NCI-H82 treated with DMSO at 0.1 percent for 48 hours (cell line): ENCODE results near the gene DOCK9.
"Not testable (repeated sequence)": the region's sequence is repeated elsewhere in the genome, so short reads cannot be mapped to it uniquely, and the experiment has no call there.

Experiments used
- DNase-seq: peaks from one replicate; lab custom pipeline; 2025; ENCODE audit not compliant: unreplicated experiment; lab: John Stamatoyannopoulos, UW

The DOCK9 gene

GRCh38 chr13:98781045-98781444 is 196.8 kb downstream of the DOCK9 start:
- no peak for DNase-seq

DNA sequence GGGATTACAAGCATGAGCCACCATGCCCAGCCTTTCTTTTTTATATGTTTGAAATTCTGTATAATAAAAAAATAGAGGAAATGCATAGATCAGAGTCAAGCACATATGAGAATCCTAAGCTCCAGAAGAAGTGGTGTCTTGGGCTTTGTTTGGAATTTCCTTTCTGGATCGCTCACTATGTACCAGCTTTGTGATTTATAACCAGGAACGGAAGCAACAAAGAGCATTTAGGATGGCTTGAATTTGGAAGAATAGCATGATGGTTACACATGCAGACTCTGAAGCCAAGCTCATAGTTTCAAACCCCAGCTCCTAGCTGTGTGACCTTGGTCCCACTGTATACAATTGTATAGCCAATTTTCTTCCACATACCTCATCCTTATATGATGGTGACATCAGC is 197.4 kb downstream of the DOCK9 start:
- no peak for DNase-seq

DNA sequence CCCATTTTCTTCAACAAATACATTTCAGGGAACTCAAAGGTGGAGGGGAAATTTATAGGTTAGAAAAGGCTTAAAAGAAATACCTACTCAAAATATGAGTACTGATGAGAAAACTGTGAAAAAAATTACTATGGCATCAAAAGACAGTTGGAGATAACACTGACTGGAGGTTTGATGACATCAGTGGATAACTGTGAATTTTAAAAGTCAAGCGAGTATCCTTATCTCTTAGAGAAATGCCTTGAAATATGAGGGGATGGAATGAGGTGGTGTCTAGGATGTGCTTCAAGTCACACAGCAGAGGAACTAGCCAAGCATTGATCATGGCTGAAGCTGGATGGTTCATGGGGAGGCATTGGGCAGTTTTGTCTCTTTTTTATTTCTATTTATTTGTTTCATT is 198.2 kb downstream of the DOCK9 start:
- no peak for DNase-seq

- DNase-seq, result no peak
These were observed 199.1 kb downstream of the DOCK9 start for GRCh38 chr13:98778749-98779148.

GRCh38 chr13:98776644-98777043 is 201.2 kb downstream of the DOCK9 start:
- no peak for DNase-seq

GRCh38 chr13:98775844-98776598 is 201.8 kb downstream of the DOCK9 start:
- DNase-seq, result no peak

- DNase-seq, result no peak
These were observed 202.5 kb downstream of the DOCK9 start for GRCh38 chr13:98775386-98775785.

DNA sequence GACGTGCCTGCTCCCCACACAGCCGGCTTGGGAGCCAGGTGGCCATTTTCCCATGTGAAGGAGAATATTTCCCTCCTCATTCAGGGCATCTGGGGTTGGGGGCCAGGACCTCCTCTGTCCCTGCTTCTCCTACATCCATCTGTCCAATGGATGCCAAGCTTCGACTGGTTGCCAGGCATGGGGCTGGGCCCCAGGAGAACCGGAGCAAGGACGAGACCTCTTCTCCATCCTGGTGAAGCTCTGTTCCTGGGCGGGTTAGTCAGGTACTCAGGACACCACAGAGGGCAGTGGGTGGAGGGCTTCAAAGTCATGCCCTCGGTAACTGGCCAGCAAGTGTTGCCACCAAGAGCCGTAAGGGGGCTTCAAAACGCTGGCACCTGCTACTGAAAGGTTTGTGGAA is 203.1 kb downstream of the DOCK9 start:
- no peak for DNase-seq

DNA sequence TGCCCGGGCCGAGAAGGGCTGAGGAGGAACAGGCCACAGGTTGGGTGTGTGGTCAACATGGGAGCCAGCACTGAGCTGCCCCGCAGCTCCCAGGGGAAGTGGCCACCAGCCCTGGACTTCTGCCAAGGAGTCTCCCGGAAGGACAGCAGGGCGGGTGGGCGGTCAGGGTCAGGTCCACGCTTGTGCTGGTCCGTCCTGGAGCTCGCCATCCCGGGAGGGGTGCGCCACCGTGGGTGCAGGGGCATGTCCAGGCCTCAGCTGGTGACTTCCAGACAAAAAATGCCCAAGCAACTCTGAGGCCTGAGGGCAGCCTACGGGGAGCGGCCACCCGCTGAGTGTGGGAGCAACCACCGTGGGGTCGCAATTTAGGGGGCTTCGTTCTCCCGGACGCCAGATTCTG is 203.9 kb downstream of the DOCK9 start:
- DNase-seq, result no peak

DNA sequence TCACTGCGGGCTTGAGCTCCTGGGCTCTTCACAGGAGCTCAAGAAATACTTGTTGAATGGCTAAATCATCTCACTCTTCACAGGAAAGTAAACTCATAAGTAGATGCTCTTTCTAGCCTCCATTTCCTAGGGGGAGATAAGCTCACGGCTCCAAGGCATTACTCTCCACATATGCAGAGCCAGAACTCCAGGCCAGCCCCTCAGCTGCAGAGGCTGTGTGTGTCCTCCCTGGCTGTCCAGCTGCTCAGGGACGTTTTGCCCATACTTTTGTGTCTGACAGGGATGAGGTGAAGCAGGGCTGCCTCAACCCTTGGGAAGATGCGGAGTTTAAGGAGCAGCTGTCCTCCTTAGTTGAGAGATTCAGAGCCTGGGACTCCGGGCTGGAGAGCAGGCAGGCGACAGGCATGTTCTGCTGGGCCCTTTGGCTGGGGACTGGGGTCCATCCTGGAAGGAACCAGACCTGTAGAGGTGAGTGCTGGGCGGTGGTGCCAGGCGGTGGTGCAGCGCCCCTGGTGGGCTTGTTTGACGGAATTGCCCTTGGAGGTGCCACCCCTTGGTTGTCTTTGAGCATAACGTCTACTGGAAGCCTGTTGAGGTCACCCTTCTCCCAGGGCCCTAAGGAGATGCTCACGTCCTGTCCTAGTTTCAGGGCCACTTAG is 204.9 kb downstream of the DOCK9 start:
- no peak for DNase-seq

- DNase-seq, result no peak
These were observed 205.8 kb downstream of the DOCK9 start for GRCh38 chr13:98771838-98772611.

DNA sequence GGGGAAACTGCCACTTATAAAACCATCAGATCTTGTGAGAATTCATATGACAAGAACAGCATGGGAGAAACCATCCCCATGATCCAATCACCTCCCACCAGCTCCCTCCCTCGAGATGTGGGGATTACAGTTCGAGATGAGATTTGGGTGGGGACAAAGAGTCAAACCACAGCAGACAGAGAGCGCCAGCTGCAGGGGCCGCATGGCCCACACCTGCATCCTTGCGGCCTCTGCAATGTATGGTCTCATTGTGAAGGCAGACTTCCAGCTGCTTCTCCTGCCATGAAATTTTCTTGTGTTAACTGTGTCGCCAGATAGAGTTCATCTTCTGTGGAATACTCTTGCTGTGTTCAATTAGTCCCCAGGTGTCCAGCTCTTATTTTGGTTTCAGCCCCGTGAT is 208.1 kb downstream of the DOCK9 start:
- no peak for DNase-seq

DNA sequence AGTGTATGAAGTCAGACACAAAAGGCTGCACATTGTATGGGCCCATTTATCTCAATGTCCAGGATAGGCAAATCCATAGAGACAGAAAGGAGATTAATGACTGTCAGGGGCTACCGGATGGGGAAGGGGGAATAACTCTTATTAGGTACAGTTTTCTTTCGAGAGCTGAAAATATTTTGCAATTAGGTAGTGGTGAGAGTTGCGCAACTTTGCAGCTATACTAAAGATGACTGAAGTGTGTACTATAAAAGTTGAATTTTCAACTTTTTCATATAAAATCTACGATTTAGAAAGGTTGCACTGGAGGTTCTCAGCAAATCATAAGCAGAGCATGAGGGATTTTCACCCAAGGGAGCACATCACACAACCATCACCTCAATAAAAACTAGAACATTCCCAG is 209.3 kb downstream of the DOCK9 start:
- no peak for DNase-seq

DNA sequence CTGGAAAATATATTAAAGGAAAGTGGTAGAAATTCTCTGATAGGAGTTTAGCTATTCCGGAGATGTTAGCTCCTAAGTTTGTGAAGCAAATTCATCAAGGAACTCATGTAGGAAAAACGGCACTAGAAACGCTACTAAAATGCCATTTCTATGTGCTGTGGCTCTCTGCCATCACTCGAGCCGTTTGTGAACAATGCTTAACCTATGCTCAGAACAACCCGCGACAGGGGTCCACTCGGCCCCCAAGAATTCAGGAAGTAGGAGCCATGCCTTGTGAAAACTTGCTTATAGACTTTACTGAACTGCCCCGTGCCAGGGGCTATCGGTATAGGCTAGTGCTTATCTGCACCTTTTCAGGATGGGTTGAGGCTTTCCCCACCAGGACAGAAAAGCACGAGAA is 211.2 kb downstream of the DOCK9 start:
- no peak for DNase-seq

- no peak for DNase-seq
These were observed 211.8 kb downstream of the DOCK9 start for GRCh38 chr13:98765996-98766519.

- no peak for DNase-seq
These were observed 215.8 kb downstream of the DOCK9 start for GRCh38 chr13:98761986-98762616.

DNA sequence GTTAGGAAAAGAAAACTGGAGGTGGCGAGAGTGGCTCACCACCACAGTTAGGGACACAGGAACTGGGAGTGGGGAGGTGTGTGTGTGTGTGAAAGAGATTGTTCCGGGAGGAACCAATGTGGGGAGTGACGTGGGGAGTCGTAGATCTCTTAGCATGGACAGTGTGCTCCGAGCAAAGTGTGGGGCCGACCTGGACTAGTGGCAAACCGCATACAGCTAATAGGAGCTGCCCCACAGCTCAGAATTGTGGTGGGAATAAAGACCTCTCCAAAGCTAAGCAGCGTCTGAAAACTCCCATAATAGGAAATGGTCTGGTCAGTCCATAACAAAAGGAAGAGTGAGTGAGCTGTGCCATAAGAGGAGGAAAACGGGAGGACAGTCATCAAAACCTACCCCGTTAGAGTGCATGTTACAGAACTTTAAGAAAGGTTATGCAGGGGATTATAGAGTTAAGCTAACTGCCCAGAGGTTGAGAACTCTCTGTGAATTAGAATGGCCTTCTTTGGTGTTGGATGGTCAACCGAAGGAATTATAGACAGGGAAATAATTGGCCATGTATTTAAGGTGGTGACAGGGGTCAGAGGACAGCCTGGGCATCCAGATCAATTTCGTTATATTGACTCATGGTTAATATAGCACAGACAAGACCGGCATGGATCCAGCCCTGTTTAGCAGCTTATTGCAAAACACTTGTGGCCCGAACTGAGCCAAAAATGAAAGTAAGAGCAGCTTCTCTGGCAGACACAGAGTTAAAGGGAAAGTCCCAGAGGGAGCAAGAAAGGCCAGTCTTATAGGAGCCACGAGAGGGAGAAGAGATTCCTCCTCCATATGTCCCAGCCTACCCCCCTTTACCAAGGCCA is 216.5 kb downstream of the DOCK9 start:
- DNase-seq, result no peak

- DNase-seq, result no peak
These were observed 222.1 kb downstream of the DOCK9 start for GRCh38 chr13:98755729-98756128.

GRCh38 chr13:98755116-98755515 is 222.7 kb downstream of the DOCK9 start:
- no peak for DNase-seq

DNA sequence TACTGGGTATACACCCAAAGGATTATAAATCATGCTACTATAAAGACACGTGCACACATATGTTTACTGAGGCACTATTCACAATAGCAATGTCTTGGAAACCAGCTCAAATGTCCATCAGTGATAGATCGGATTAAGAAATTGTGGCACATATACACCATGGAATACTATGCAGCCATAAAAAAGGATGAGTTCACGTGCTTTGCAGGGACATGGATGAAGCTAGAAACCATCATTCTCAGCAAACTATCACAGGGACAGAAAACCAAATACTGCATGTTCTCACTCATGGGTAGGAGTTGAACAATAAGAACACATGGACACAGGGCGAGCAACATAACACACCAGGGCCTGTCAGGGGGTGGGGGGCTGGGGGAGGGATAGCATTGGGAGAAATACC is 223.4 kb downstream of the DOCK9 start:
- DNase-seq, result not testable (repeated sequence)
